ENCODE measurements around the gene UGT2B10. TPM values are rescaled to one million over a fixed set of nuclear protein-coding genes. Genes with fewer than 3 reads are reported as not detected.

The UGT2B10 gene
- total RNA-seq, 6 experiments from 2014 or later: not detected

- no peaks in the 10 kb centered on the region for H3K27me3 Mint-ChIP-seq (ENCODE audit: insufficient read depth)
- no peaks in the 10 kb centered on the region for H3K4me1 Mint-ChIP-seq (ENCODE audit: low read depth)
- H3K4me3 Mint-ChIP-seq: no peak overlapping the region
- no peak for DNase-seq
- H3K27ac Mint-ChIP-seq: no peak overlapping the region
- no peaks in the 10 kb centered on the region for H3K9me3 Mint-ChIP-seq
- no peak for TF ChIP-seq CTCF (IDR thresholded peaks at IDR 0.05)
- H3K36me3 Mint-ChIP-seq (ENCODE audit: low read depth): no peaks in the 10 kb centered on the region
These were observed 57.1 kb downstream of the UGT2B10 start for GRCh38 chr4:68872643-68873502.

DNA sequence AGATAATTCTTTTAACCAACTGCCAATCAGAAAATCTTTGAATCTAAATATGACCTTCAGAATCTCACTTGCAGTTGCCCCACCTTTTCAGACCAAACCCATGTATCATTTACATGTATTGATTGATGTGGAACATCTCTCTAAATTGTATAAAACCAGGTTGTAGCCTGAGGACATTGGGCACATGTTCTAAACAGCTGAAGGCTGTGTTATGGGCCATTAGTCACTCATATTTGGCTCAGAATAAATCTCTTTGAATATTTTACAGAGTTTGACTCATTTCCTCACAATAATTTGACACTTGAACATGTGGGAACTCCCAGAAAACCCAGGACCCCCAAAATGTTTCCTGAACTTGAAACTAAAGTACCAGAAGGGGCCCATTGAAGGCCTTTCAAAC is 58.7 kb downstream of the UGT2B10 start:
- H3K27ac Mint-ChIP-seq: no peak overlapping the region
- DNase-seq: no peak

DNA sequence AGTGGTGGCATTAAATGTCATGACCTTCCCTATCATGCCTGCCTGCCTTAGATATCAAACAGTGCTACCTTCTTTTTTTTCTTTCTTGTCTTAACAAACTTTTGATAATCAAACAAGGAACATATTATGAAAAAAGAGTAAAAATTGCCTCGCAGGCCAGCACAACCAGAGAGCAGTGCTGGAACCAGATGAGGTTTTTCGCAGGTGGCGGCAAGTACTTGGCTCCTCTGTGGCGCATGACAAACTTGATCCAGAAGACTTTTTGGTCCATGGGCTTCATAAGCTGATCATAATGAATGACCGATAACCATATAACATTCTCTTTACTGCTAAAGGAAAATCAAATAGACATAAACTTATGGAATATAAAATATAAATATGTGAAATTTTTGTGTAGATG is 61.8 kb downstream of the UGT2B10 start:
- H3K36me3 Mint-ChIP-seq (ENCODE audit: low read depth): no peaks in the 10 kb centered on the region
- no peak overlapping the region for H3K27ac Mint-ChIP-seq
- H3K4me1 Mint-ChIP-seq (ENCODE audit: low read depth): no peaks in the 10 kb centered on the region
- TF ChIP-seq CTCF (IDR thresholded peaks at IDR 0.05): no peak
- DNase-seq: no peak
- H3K27me3 Mint-ChIP-seq (ENCODE audit: insufficient read depth): no peaks in the 10 kb centered on the region
- no peaks in the 10 kb centered on the region for H3K9me3 Mint-ChIP-seq
- no peak overlapping the region for H3K4me3 Mint-ChIP-seq

More for the DNA sequence above, 58.7 kb downstream of the UGT2B10 start:
- Mint-ChIP-seq H3K4me1 (ENCODE audit: low read depth) (no peaks in the 10 kb centered on the region), H3K9me3 (no peaks in the 10 kb centered on the region), H3K4me3 (no peak overlapping the region), H3K36me3 (ENCODE audit: low read depth) (no peaks in the 10 kb centered on the region), H3K27me3 (ENCODE audit: insufficient read depth) (no peaks in the 10 kb centered on the region)
- TF ChIP-seq CTCF (IDR thresholded peaks at IDR 0.05): no peak

DNA sequence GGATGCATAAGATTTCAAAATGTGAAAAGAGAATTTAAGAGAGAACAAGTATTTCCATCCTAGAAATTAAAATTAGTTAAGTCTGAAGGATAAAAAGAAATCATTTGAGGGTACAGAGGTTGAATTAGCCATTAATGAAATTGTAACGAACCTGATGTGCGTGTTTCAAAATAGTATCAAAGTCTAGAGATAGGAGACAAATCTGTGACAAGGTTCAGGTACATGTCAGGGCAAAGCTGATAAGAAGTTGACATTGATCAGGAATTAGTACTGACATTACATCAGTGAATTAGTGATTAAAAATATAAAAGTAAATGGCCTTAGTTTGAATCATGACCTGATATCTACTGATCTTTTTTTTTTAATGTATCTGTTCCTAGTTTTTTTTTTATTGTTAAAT is 62.3 kb downstream of the UGT2B10 start:
- Mint-ChIP-seq H3K9me3 (no peaks in the 10 kb centered on the region), H3K4me1 (ENCODE audit: low read depth) (no peaks in the 10 kb centered on the region), H3K27me3 (ENCODE audit: insufficient read depth) (no peaks in the 10 kb centered on the region), H3K27ac (no peak overlapping the region), H3K4me3 (no peak overlapping the region), H3K36me3 (ENCODE audit: low read depth) (no peaks in the 10 kb centered on the region)
- TF ChIP-seq CTCF (IDR thresholded peaks at IDR 0.05): no peak
- no peak for DNase-seq

Other genes starting within 250 kb of the UGT2B10 start
- gene UGT2B17, start 239.7 kb upstream of the UGT2B10 start, total RNA-seq (2021; fragmentation: NEBNext Ultra II Directional; extraction: Animal tissue kit (Norgen Biotek cat#: 25700)): not detected
- not detected for gene UGT2B15, start 145.3 kb upstream of the UGT2B10 start, total RNA-seq (2021; fragmentation: NEBNext Ultra II Directional; extraction: Animal tissue kit (Norgen Biotek cat#: 25700))
- not detected for gene UGT2A3, start 135.8 kb downstream of the UGT2B10 start, total RNA-seq (2021; fragmentation: NEBNext Ultra II Directional; extraction: Animal tissue kit (Norgen Biotek cat#: 25700))

Data from HFFc6 (cell line).